Peyer's patch (tissue), 4 donors: ENCODE results near the gene P3H3. TPM values are rescaled to one million over a fixed set of nuclear protein-coding genes. Genes with fewer than 3 reads are reported as not detected.
"Not testable (repeated sequence)": the region's sequence is repeated elsewhere in the genome, so short reads cannot be mapped to it uniquely, and the experiment has no call there.

Experiments used
- DNase-seq, 3 donors: peaks; one replicate each; pipeline ENCODE4 v3.0.0-alpha.2; 2017 to 2019
- H3K27ac ChIP-seq, 4 donors: fragments of 200-600 bp; sonication (generic); one replicate each; pipeline ENCODE4 v1.5.1; 2016 to 2019
- H3K27me3 ChIP-seq, 2 donors: fragments of 200-600 bp; sonication (generic); one replicate each; pipeline ENCODE4 v1.5.1; 2019
- H3K36me3 ChIP-seq, 3 donors: fragments of 200-600 bp; sonication (generic); one replicate each; pipeline ENCODE4 v1.5.1; 2016 to 2019
- H3K4me1 ChIP-seq, 4 donors: fragments of 200-600 bp; sonication (generic); one replicate each; pipeline ENCODE4 v1.5.1; 2016 to 2019
- H3K4me3 ChIP-seq, 4 donors: fragments of 200-600 bp; sonication (generic); 1 replicate in 3 of 4; 2 replicates in 1 of 4; pipeline ENCODE4 v1.5.1; 2016 to 2019; ENCODE audit warnings: mild to moderate bottlenecking in 1 of 4
- H3K9me3 ChIP-seq, 4 donors: fragments of 200-600 bp; sonication (generic); one replicate each; pipeline ENCODE4 v1.5.1; 2016 to 2019; ENCODE audit warnings: mild to moderate bottlenecking in 1 of 4
- POLR2A ChIP-seq, 2 donors: fragments of 450-650 bp; IDR thresholded peaks; one replicate each; pipeline ENCODE4 v1.5.1; 2017; ENCODE audit warnings: antibody characterized with exemption in 2 of 2, mild to moderate bottlenecking in 2 of 2, moderate library complexity in 2 of 2
- total RNA-seq, 4 donors: library from RNA; depleted of rRNA; stranded (reverse); fragments of >200 nt; gene quantifications; one replicate each; pipeline ENCODE4 v1.1.0, GENCODE V29; 2016
- TF ChIP-seq, protein P1 (sequence below), 6 experiments: fragments of 450-650 bp in 4 of 6; fragments of 200-600 bp in 2 of 6; sonication (generic) in 1 of 6; IDR thresholded peaks; one replicate each; pipeline ENCODE4 v1.5.1; 2017 to 2019; ENCODE audit warnings: antibody characterized with exemption in 6 of 6, mild to moderate bottlenecking in 3 of 6, moderate library complexity in 1 of 6

The P3H3 gene
- total RNA-seq, 4 donors from 2014 or later, result 3.7 to 40.4 (median 8.7) TPM

DNA sequence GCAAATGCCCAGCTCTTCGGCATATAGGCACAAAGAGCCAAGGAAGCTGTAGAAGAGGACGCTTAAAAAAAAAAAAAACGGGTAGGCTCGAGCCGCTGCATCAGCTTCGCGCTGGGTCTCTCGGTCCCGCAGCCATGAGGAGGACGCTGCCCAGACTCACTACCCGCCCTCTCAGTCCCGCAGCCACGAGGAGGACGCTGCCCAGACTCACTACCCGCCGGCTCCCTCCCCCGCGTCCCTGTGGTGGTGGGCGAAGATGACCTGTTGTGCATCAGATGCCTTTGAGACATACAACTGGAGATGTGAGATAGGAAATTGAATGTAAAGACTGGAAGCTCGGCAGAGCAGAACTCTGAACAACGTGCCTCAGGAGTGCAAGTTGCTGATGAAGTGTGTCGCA, 56.3 kb downstream of the P3H3 start:
- no peak for TF ChIP-seq POLR2A (IDR thresholded peaks at IDR 0.05)
- TF ChIP-seq, protein P1, sequence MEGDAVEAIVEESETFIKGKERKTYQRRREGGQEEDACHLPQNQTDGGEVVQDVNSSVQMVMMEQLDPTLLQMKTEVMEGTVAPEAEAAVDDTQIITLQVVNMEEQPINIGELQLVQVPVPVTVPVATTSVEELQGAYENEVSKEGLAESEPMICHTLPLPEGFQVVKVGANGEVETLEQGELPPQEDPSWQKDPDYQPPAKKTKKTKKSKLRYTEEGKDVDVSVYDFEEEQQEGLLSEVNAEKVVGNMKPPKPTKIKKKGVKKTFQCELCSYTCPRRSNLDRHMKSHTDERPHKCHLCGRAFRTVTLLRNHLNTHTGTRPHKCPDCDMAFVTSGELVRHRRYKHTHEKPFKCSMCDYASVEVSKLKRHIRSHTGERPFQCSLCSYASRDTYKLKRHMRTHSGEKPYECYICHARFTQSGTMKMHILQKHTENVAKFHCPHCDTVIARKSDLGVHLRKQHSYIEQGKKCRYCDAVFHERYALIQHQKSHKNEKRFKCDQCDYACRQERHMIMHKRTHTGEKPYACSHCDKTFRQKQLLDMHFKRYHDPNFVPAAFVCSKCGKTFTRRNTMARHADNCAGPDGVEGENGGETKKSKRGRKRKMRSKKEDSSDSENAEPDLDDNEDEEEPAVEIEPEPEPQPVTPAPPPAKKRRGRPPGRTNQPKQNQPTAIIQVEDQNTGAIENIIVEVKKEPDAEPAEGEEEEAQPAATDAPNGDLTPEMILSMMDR (IDR thresholded peaks at IDR 0.05), result no peak
- DNase-seq, result no peak

DNA sequence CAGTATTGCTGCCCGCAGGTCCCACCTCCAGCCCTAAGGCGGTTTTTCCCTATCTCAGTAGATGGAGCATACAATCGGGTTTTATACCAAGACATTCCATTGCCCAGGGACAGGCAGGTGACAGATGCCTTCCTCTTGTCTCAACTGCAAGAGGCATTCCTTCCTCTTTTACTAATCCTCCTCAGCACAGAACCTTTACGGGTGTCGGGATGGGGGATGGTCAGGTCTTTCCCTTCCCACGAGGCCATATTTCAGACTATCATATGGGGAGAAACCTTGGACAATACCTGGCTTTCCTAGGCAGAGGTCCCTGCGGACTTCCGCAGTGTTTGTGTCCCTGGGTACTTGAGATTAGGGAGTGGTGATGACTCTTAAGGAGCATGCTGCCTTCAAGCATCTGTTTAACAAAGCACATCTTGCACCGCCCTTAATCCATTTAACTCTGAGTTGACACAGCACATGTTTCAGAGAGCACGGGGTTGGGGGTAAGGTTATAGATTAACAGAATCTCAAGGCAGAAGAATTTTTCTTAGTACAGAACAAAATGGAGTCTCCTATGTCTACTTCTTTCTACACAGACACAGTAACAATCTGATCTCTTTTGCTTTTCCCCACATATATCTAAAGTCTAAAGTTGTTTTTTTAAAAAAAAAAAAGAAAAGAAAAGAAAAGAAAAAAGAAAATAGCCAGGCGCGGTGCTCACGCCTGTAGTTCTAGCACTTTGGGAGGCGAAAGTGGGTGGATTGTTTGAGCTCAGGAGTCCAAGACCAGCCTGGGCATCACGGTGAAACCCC, 58.2 kb downstream of the P3H3 start:
- not testable (repeated sequence) for H3K9me3 ChIP-seq, H3K4me1 ChIP-seq, H3K27ac ChIP-seq, H3K4me3 ChIP-seq, H3K27me3 ChIP-seq, DNase-seq
- peaks cover 0 to 12% (median 0%) of the 10 kb centered on the region in 3 donors for H3K36me3 ChIP-seq

More for the DNA sequence above, 56.3 kb downstream of the P3H3 start:
- peaks cover 0 to 12% (median 0%) of the 10 kb centered on the region in 3 donors for H3K36me3 ChIP-seq
- H3K27me3 ChIP-seq, result no peaks in the 10 kb centered on the region
- H3K27ac ChIP-seq, result no peak overlapping the region
- no peak overlapping the region for H3K4me3 ChIP-seq
- peaks cover 0 to 4% (median 2%) of the 10 kb centered on the region in 4 donors for H3K4me1 ChIP-seq
- H3K9me3 ChIP-seq, result no peaks in the 10 kb centered on the region

DNA sequence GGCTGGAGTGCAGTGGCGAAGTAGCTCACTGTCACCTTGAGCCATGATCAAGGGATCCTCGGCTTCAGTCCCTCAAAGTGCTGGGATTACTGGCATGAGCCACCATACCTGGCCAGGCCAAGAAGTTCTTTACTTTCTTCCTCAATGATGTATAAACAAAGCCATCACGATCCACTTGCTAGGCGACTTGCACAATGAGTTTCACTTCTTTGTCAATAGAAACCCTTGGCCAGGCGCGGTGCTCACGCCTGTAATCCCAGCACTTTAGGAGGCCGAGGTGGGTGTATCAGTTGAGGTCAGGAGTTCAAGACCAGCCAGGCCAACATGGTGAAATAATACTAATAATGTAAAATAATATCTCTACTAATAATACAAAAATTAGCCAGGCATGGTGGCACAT, 59.3 kb downstream of the P3H3 start:
- TF ChIP-seq, protein P1 (IDR thresholded peaks at IDR 0.05), result no peak
- TF ChIP-seq POLR2A (IDR thresholded peaks at IDR 0.05), result no peak
- Histone ChIP-seq H3K36me3 (peaks cover 0 to 12% (median 0%) of the 10 kb centered on the region in 3 donors), H3K27me3 (no peaks in the 10 kb centered on the region), H3K9me3 (no peaks in the 10 kb centered on the region), H3K4me1 (peaks cover 0 to 3% (median 0%) of the 10 kb centered on the region in 4 donors), H3K4me3 (no peak overlapping the region), H3K27ac (no peak overlapping the region)
- DNase-seq, result no peak

DNA sequence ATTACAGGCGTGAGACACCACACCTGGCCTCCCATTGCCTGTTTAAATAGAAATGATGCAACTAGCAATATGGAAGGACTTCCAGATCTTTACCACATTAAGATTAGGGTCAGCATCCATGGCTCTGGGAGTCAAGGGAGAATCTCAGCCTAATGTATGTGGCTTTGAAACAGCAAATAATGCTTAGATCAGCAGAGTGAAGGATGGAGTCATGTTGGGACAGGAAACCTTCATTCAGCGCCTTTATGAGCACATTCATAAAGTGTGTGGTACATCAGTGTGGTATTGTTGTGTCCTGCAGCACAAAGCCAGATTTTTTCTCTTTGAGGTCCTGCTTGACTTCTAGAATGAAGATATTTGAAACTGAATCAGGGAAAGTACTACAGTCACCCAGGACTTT, 60.2 kb downstream of the P3H3 start:
- H3K27ac ChIP-seq, result no peak overlapping the region
- no peak for TF ChIP-seq POLR2A (IDR thresholded peaks at IDR 0.05)
- TF ChIP-seq, protein P1 (IDR thresholded peaks at IDR 0.05), result no peak
- no peak overlapping the region for H3K4me3 ChIP-seq
- H3K9me3 ChIP-seq, result no peaks in the 10 kb centered on the region
- H3K4me1 ChIP-seq, result peaks cover 0 to 3% (median 0%) of the 10 kb centered on the region in 4 donors
- H3K36me3 ChIP-seq, result peaks cover 0 to 12% (median 0%) of the 10 kb centered on the region in 3 donors
- no peaks in the 10 kb centered on the region for H3K27me3 ChIP-seq
- no peak for DNase-seq

DNA sequence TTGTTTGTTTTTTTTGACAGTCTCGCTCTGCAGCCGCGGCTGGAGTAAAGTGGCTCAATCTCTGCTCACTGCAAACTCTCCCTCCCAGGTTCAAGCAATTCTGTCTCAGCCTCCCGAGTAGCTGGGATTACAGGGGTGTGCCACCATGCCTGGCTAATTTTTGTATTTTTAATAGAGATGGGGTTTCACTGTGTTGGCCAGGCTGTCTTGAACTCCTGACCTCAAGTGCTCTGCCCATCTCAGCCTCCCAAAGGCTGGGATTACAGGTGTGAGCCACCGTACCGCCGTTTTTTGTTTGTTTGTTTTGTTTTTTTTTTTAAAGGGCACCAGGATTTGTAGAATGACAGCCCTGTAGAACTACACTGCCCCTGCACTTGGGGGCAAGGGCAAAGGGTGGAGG, 60.6 kb downstream of the P3H3 start:
- not testable (repeated sequence) for DNase-seq, H3K36me3 ChIP-seq, H3K27ac ChIP-seq, H3K4me3 ChIP-seq, H3K27me3 ChIP-seq, H3K4me1 ChIP-seq, H3K9me3 ChIP-seq

Other genes starting within 250 kb of the P3H3 start
- 100 to 1,000 TPM; 129 to 209 (median 167) TPM for gene CHD4, start 221.0 kb upstream of the P3H3 start, total RNA-seq
- 10 to 100 TPM; 18.7 to 36.2 (median 25.3) TPM for gene LPAR5, start 192.4 kb upstream of the P3H3 start, total RNA-seq
- 10 to 100 TPM in 2 of 4 donors, 1 to 10 TPM in 2; 5.1 to 12.1 (median 10.3) TPM for gene ACRBP, start 181.0 kb upstream of the P3H3 start, total RNA-seq
- 100 to 1,000 TPM in 1 of 4 donors, 10 to 100 TPM in 3; 32.6 to 109 (median 45.4) TPM for gene ING4, start 165.3 kb upstream of the P3H3 start, total RNA-seq
- gene ZNF384, start 139.0 kb upstream of the P3H3 start, total RNA-seq, result 10 to 100 TPM; 35.6 to 96.6 (median 80.2) TPM
- gene PIANP, start 127.6 kb upstream of the P3H3 start, total RNA-seq, result not detected
- gene COPS7A, start 104.4 kb upstream of the P3H3 start, total RNA-seq, result 10 to 100 TPM; 38.4 to 72.6 (median 51.8) TPM
- gene MLF2, start 75.3 kb upstream of the P3H3 start, total RNA-seq, result 100 to 1,000 TPM in 3 of 4 donors, 10 to 100 TPM in 1; 94.9 to 212 (median 182) TPM
- 10 to 100 TPM; 44.2 to 87.5 (median 53.0) TPM for gene PTMS, start 62.0 kb upstream of the P3H3 start, total RNA-seq
- 1 to 10 TPM in 3 of 4 donors, not detected in 1; 1.3 to 3.0 (median 1.6) TPM for gene LAG3, start 55.9 kb upstream of the P3H3 start, total RNA-seq
- 1 to 10 TPM; 2.1 to 9.1 (median 4.0) TPM for gene CD4, start 38.9 kb upstream of the P3H3 start, total RNA-seq
- gene GPR162, start 6.6 kb upstream of the P3H3 start, total RNA-seq, result 10 to 100 TPM in 1 of 4 donors, 1 to 10 TPM in 2, not detected in 1; 2.5 to 11.6 (median 4.1) TPM
- gene GNB3, start 12.5 kb downstream of the P3H3 start, total RNA-seq, result 1 to 10 TPM in 1 of 4 donors, under 1 TPM in 2, not detected in 1; 0.85 to 6.6 (median 0.94) TPM
- 10 to 100 TPM; 44.2 to 51.2 (median 46.3) TPM for gene CDCA3, start 22.9 kb downstream of the P3H3 start, total RNA-seq
- 10 to 100 TPM; 41.0 to 94.1 (median 47.1) TPM for gene USP5, start 23.7 kb downstream of the P3H3 start, total RNA-seq
- 1,000 to 10,000 TPM in 1 of 4 donors, 100 to 1,000 TPM in 3; 591 to 1,061 (median 658) TPM for gene TPI1, start 39.1 kb downstream of the P3H3 start, total RNA-seq
- 10 to 100 TPM in 2 of 4 donors, 1 to 10 TPM in 2; 4.1 to 12.3 (median 9.9) TPM for gene SPSB2, start 44.9 kb downstream of the P3H3 start, total RNA-seq
- gene LRRC23, start 76.4 kb downstream of the P3H3 start, total RNA-seq, result 10 to 100 TPM in 1 of 4 donors, 1 to 10 TPM in 2, not detected in 1; 1.7 to 35.5 (median 3.0) TPM
- 10 to 100 TPM in 2 of 4 donors, 1 to 10 TPM in 2; 4.6 to 11.7 (median 8.8) TPM for gene ENO2, start 86.2 kb downstream of the P3H3 start, total RNA-seq
- 100 to 1,000 TPM in 3 of 4 donors, 10 to 100 TPM in 1; 77.6 to 337 (median 125) TPM for gene ATN1, start 99.6 kb downstream of the P3H3 start, total RNA-seq
- gene RNU7-1, start 115.4 kb downstream of the P3H3 start, total RNA-seq, result not detected
- 100 to 1,000 TPM; 146 to 339 (median 156) TPM for gene C12orf57, start 115.6 kb downstream of the P3H3 start, total RNA-seq
- gene PTPN6, start 122.9 kb downstream of the P3H3 start, total RNA-seq, result 100 to 1,000 TPM in 1 of 4 donors, 10 to 100 TPM in 3; 41.6 to 183 (median 44.4) TPM
- 100 to 1,000 TPM; 162 to 219 (median 174) TPM for gene PHB2, start 142.3 kb downstream of the P3H3 start, total RNA-seq
- 10 to 100 TPM in 3 of 4 donors, 1 to 10 TPM in 1; 9.1 to 24.8 (median 18.3) TPM for gene EMG1, start 142.5 kb downstream of the P3H3 start, total RNA-seq
- 100 to 1,000 TPM in 3 of 4 donors, 10 to 100 TPM in 1; 18.2 to 230 (median 179) TPM for gene LPCAT3, start 190.1 kb downstream of the P3H3 start, total RNA-seq
- gene C1S, start 232.3 kb downstream of the P3H3 start, total RNA-seq, result 100 to 1,000 TPM in 2 of 4 donors, 10 to 100 TPM in 2; 55.9 to 187 (median 108) TPM